Thyroid gland (tissue), 4 donors: ENCODE results near the gene ABCD1.

ENCODE experiments used
- CTCF ChIP-seq, 6 experiments: fragments of 200-600 bp in 3 of 6; fragments of 450-650 bp in 3 of 6; sonication (generic) in 3 of 6; IDR thresholded peaks; one replicate each; pipeline ENCODE4 v1.5.1; 2016 to 2019; ENCODE audit warnings: antibody characterized with exemption in 6 of 6, mild to moderate bottlenecking in 2 of 6, inconsistent platforms in 1 of 6, moderate library complexity in 1 of 6
- POLR2A ChIP-seq, 2 donors: fragments of 450-650 bp; IDR thresholded peaks; one replicate each; pipeline ENCODE4 v1.6.1; 2017; ENCODE audit warnings: antibody characterized with exemption in 2 of 2, mild to moderate bottlenecking in 2 of 2, moderate library complexity in 1 of 2

- TF ChIP-seq POLR2A (IDR thresholded peaks at IDR 0.05): no peak
- TF ChIP-seq CTCF (IDR thresholded peaks at IDR 0.05): no peak
These were observed 22.2 kb upstream of the ABCD1 start for GRCh38 chrX:153702336-153703035.
